K562 (cell line): ENCODE results near the gene EME1. TPM values are rescaled to one million over a fixed set of nuclear protein-coding genes. Genes with fewer than 3 reads are reported as not detected.

Experiments used
- COPS2 ChIP-seq: fragments of 450-650 bp; conservative IDR thresholded peaks from 2 replicates; pipeline ENCODE4 v1.6.1; 2016; ENCODE audit warnings: mild to moderate bottlenecking, moderate library complexity
- ESRRA ChIP-seq: fragments of 450-650 bp; IDR thresholded peaks from 2 replicates; pipeline ENCODE4 v1.6.1; 2014; ENCODE audit warnings: low read depth, mild to moderate bottlenecking, moderate library complexity, borderline replicate concordance
- GATAD2B ChIP-seq: fragments of 450-650 bp; IDR thresholded peaks from 2 replicates; pipeline ENCODE4 v1.6.1; 2017; ENCODE audit warnings: mild to moderate bottlenecking, borderline replicate concordance
- KLF10 ChIP-seq: fragments of 250-450 bp; sonication (Bioruptor Pico); IDR thresholded peaks from 2 replicates; pipeline ENCODE4 v1.6.1; 2021; ENCODE audit warnings: matching md5 sums
- RBM39 ChIP-seq: fragments of 200-400 bp; formaldehyde crosslinking; optimal IDR thresholded peaks from 2 replicates; pipeline ENCODE3; 2018; ENCODE audit warnings: low read depth, low read length
- RFX7 ChIP-seq: fragments of 250-450 bp; sonication (Bioruptor Pico); IDR thresholded peaks from 2 replicates; pipeline ENCODE4 v1.5.1; 2021; ENCODE audit warnings: mild to moderate bottlenecking
- TSC22D4 ChIP-seq: fragments of 450-650 bp; IDR thresholded peaks from 2 replicates; pipeline ENCODE4 v1.6.1; 2016; ENCODE audit warnings: missing genetic modification characterization, missing biosample characterization, control low read depth
- XRCC5 ChIP-seq: fragments of 200-400 bp; formaldehyde crosslinking; IDR thresholded peaks from 2 replicates; pipeline ENCODE4 v1.6.1; 2017; ENCODE audit warnings: low read depth, mild to moderate bottlenecking, low read length
- ZBTB8A ChIP-seq: fragments of 450-650 bp; IDR thresholded peaks from 2 replicates; pipeline ENCODE4 v1.6.1; 2018; ENCODE audit warnings: mild to moderate bottlenecking, moderate library complexity; ENCODE audit not compliant: partially characterized antibody
- ZFP1 ChIP-seq: fragments of 450-650 bp; formaldehyde crosslinking; IDR thresholded peaks from 2 replicates; pipeline ENCODE4 v1.4.0; 2020; ENCODE audit warnings: mild to moderate bottlenecking, mixed read lengths
- ZKSCAN8 ChIP-seq: fragments of 200-800 bp; sonication (Bioruptor generic); IDR thresholded peaks from 2 replicates; pipeline ENCODE4 v1.6.1; 2016; ENCODE audit warnings: missing genetic modification characterization, missing compliant biosample characterization
- polyA plus RNA-seq, 8 experiments: library from polyadenylated mRNA; depleted of rRNA in 4 of 8; stranded (reverse) in 5 of 8; unstranded in 3 of 8; fragments of >200 nt; fragmentation: Nextera tagmentation in 2 of 8; fragmentation: Illumina TruSeq in 1 of 8; extraction: Ambion mirVana in 2 of 8; extraction: Trizol in 1 of 8; gene quantifications; 2 replicates each; pipeline versions ENCODE4 v1.2.1 to v1.2.3, GENCODE V29; 2011 to 2014; ENCODE audit warnings: inconsistent platforms in 1 of 8, missing spikeins in 1 of 8
- total RNA-seq, 7 experiments: library from RNA; depleted of rRNA in 6 of 7; stranded (reverse); fragments of >200 nt in 6 of 7; fragmentation: Illumina TruSeq in 2 of 7; extraction: Trizol in 2 of 7; gene quantifications; 2 replicates each; pipeline versions ENCODE4 v1.2.1 to v1.2.3, GENCODE V29; 2011 to 2021; ENCODE audit warnings: low replicate concordance in 1 of 7
- TF ChIP-seq, protein P1 (sequence below): fragments of 450-650 bp; IDR thresholded peaks from 2 replicates; pipeline ENCODE4 v1.6.1; 2018; ENCODE audit warnings: mild to moderate bottlenecking, low read depth; ENCODE audit not compliant: partially characterized antibody
- TF ChIP-seq, protein P2 (sequence below): fragments of 450-650 bp; IDR thresholded peaks from 2 replicates; pipeline ENCODE4 v1.6.1; 2016; ENCODE audit warnings: borderline replicate concordance
- TF ChIP-seq, protein P3 (sequence below): fragments of 200-800 bp; sonication (Bioruptor generic); IDR thresholded peaks from 2 replicates; pipeline ENCODE4 v1.6.1; 2016; ENCODE audit warnings: missing genetic modification characterization, missing compliant biosample characterization
- TF ChIP-seq, protein P4 (sequence below): fragments of 450-650 bp; formaldehyde crosslinking; IDR thresholded peaks from 2 replicates; pipeline ENCODE4 v1.4.0; 2020; ENCODE audit warnings: mild to moderate bottlenecking, moderate library complexity
- TF ChIP-seq, protein P5 (sequence below): fragments of 250-450 bp; sonication (Bioruptor Pico); IDR thresholded peaks from 2 replicates; pipeline ENCODE4 v1.4.0; 2020

Gene EME1
- total and polyA plus RNA-seq, 9 of the 15 experiments (the other 6 are each of a cell fraction or from before 2014, with no cell fraction given) = 14.6 to 44.1 (median 24.0) TPM

DNA sequence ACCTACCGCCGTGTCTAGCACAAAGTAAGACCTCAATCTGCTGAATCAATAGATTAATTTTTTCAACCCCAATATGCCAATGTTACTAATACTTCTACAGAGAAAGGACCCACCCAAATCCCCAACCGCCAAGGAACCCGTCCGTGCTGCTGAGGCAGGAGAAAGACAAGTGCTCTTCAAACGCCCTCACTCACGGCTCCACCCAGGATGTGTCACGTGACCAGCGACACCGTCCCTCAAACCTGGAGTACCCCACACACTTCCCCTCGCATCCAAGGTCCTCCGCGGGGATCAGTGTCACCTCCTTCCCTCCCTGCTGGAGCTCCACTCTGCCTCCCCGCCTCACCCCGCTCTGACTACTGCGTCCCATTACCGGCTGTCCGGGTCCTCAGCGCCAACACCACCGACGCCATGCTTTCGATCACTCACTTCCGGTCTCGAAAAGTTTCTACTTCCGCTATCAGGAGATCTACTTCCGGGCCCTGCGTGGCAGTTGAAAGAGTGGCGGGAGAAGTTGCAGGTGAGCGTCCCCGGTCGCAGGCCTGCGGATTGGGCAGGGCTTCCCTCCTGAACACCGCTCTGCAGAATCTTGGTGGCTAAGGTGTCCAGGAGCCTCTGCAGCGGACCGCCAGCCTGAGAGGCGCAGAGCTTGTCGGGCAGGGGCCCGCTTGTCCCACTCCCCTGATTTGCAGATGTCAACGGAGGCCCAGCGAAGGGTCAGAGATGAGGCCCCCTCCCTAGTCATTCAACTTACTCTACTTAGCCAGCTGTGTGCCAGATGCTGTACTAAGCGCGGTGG is at the start of gene EME1, which contains the start of gene MRPL27 (continued):
- TF ChIP-seq ZKSCAN8 (CRISPR knock-in tag) = no peak
- no peak for TF ChIP-seq RBM39
- no peak for TF ChIP-seq TSC22D4 (tag)
- TF ChIP-seq GATAD2B = no peak
- TF ChIP-seq, protein P1, sequence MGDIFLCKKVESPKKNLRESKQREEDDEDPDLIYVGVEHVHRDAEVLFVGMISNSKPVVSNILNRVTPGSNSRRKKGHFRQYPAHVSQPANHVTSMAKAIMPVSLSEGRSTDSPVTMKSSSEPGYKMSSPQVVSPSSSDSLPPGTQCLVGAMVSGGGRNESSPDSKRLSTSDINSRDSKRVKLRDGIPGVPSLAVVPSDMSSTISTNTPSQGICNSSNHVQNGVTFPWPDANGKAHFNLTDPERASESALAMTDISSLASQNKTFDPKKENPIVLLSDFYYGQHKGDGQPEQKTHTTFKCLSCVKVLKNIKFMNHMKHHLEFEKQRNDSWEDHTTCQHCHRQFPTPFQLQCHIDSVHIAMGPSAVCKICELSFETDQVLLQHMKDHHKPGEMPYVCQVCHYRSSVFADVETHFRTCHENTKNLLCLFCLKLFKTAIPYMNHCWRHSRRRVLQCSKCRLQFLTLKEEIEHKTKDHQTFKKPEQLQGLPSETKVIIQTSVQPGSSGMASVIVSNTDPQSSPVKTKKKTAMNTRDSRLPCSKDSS = no peak
- TF ChIP-seq, protein P2, sequence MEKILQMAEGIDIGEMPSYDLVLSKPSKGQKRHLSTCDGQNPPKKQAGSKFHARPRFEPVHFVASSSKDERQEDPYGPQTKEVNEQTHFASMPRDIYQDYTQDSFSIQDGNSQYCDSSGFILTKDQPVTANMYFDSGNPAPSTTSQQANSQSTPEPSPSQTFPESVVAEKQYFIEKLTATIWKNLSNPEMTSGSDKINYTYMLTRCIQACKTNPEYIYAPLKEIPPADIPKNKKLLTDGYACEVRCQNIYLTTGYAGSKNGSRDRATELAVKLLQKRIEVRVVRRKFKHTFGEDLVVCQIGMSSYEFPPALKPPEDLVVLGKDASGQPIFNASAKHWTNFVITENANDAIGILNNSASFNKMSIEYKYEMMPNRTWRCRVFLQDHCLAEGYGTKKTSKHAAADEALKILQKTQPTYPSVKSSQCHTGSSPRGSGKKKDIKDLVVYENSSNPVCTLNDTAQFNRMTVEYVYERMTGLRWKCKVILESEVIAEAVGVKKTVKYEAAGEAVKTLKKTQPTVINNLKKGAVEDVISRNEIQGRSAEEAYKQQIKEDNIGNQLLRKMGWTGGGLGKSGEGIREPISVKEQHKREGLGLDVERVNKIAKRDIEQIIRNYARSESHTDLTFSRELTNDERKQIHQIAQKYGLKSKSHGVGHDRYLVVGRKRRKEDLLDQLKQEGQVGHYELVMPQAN = peak; percentile 100
- TF ChIP-seq, protein P3, sequence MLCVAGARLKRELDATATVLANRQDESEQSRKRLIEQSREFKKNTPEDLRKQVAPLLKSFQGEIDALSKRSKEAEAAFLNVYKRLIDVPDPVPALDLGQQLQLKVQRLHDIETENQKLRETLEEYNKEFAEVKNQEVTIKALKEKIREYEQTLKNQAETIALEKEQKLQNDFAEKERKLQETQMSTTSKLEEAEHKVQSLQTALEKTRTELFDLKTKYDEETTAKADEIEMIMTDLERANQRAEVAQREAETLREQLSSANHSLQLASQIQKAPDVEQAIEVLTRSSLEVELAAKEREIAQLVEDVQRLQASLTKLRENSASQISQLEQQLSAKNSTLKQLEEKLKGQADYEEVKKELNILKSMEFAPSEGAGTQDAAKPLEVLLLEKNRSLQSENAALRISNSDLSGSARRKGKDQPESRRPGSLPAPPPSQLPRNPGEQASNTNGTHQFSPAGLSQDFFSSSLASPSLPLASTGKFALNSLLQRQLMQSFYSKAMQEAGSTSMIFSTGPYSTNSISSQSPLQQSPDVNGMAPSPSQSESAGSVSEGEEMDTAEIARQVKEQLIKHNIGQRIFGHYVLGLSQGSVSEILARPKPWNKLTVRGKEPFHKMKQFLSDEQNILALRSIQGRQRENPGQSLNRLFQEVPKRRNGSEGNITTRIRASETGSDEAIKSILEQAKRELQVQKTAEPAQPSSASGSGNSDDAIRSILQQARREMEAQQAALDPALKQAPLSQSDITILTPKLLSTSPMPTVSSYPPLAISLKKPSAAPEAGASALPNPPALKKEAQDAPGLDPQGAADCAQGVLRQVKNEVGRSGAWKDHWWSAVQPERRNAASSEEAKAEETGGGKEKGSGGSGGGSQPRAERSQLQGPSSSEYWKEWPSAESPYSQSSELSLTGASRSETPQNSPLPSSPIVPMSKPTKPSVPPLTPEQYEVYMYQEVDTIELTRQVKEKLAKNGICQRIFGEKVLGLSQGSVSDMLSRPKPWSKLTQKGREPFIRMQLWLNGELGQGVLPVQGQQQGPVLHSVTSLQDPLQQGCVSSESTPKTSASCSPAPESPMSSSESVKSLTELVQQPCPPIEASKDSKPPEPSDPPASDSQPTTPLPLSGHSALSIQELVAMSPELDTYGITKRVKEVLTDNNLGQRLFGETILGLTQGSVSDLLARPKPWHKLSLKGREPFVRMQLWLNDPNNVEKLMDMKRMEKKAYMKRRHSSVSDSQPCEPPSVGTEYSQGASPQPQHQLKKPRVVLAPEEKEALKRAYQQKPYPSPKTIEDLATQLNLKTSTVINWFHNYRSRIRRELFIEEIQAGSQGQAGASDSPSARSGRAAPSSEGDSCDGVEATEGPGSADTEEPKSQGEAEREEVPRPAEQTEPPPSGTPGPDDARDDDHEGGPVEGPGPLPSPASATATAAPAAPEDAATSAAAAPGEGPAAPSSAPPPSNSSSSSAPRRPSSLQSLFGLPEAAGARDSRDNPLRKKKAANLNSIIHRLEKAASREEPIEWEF = no peak
- no peak for TF ChIP-seq KLF10 (CRISPR knock-in tag)
- no peak for TF ChIP-seq ZFP1 (CRISPR knock-in tag)
- no peak for TF ChIP-seq ZBTB8A
- TF ChIP-seq XRCC5 = no peak; the same call in 1 of the 2 replicates
- peak; percentile 91 for TF ChIP-seq ESRRA
- TF ChIP-seq, protein P4, sequence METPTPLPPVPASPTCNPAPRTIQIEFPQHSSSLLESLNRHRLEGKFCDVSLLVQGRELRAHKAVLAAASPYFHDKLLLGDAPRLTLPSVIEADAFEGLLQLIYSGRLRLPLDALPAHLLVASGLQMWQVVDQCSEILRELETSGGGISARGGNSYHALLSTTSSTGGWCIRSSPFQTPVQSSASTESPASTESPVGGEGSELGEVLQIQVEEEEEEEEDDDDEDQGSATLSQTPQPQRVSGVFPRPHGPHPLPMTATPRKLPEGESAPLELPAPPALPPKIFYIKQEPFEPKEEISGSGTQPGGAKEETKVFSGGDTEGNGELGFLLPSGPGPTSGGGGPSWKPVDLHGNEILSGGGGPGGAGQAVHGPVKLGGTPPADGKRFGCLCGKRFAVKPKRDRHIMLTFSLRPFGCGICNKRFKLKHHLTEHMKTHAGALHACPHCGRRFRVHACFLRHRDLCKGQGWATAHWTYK = no peak; the same call in 1 of the 2 replicates
- no peak for TF ChIP-seq RFX7 (CRISPR knock-in tag)
- no peak for TF ChIP-seq COPS2
- TF ChIP-seq, protein P5, sequence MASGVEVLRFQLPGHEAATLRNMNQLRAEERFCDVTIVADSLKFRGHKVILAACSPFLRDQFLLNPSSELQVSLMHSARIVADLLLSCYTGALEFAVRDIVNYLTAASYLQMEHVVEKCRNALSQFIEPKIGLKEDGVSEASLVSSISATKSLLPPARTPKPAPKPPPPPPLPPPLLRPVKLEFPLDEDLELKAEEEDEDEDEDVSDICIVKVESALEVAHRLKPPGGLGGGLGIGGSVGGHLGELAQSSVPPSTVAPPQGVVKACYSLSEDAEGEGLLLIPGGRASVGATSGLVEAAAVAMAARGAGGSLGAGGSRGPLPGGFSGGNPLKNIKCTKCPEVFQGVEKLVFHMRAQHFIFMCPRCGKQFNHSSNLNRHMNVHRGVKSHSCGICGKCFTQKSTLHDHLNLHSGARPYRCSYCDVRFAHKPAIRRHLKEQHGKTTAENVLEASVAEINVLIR (CRISPR knock-in tag) = 0 out of 2 replicates have a peak, but pooled peaks have one; percentile 26
